WTC11 (cell line): ENCODE results near the gene SHROOM3. TPM values are rescaled to one million over a fixed set of nuclear protein-coding genes. Genes with fewer than 3 reads are reported as not detected.

Experiments used
- ATAC-seq: fragments of 200-7000 bp; cut with Tn5 transposase; 2 replicates; pipeline ENCODE4 v1.10.0; 2021; ENCODE audit warnings: mild to moderate bottlenecking, moderate library complexity
- CTCF ChIA-PET: fragments of 300-600 bp; sonication (Branson Sonifier 250); formaldehyde crosslinking; loops from one replicate; lab custom pipeline; 2021; ENCODE audit warnings: antibody characterized with exemption; lab: Charles Lee
- POLR2A ChIA-PET: fragments of 350-600 bp; sonication (Branson Sonifier 250); formaldehyde crosslinking; loops from one replicate; lab custom pipeline; 2021; ENCODE audit warnings: antibody characterized with exemption; lab: Charles Lee
- DNase-seq: peaks from one replicate; pipeline ENCODE4 v3.0.0; 2021; ENCODE audit warnings: low spot score
- H3K27ac Mint-ChIP-seq: 2 replicates; pipeline ENCODE4 v1.8.0; 2021; ENCODE audit warnings: mixed read lengths
- H3K27me3 Mint-ChIP-seq: 2 replicates; pipeline ENCODE4 v1.8.0; 2021; ENCODE audit warnings: low read depth, mild to moderate bottlenecking, moderate library complexity, mixed read lengths
- H3K36me3 Mint-ChIP-seq: 2 replicates; pipeline ENCODE4 v1.8.0; 2021; ENCODE audit warnings: mixed read lengths
- H3K4me1 Mint-ChIP-seq: 2 replicates; pipeline ENCODE4 v1.8.0; 2022; ENCODE audit warnings: mixed read lengths
- H3K4me3 Mint-ChIP-seq: 2 replicates; pipeline ENCODE4 v1.8.0; 2021; ENCODE audit warnings: mild to moderate bottlenecking, moderate library complexity, mixed read lengths
- H3K9me3 Mint-ChIP-seq: 2 replicates; pipeline ENCODE4 v1.8.0; 2021; ENCODE audit warnings: mixed read lengths
- ARID4B ChIP-seq: sonication (generic); formaldehyde crosslinking; IDR thresholded peaks from 2 replicates; pipeline ENCODE4 v1.8.0; 2023; ENCODE audit warnings: missing genetic modification reagents, mild to moderate bottlenecking, borderline replicate concordance
- ATF1 ChIP-seq: sonication (generic); formaldehyde crosslinking; IDR thresholded peaks from 2 replicates; pipeline ENCODE4 v1.8.1; 2023; ENCODE audit warnings: mild to moderate bottlenecking, moderate library complexity, missing genetic modification reagents
- FOXP4 ChIP-seq: sonication (generic); formaldehyde crosslinking; IDR thresholded peaks from 2 replicates; pipeline ENCODE4 v1.8.0; 2022; ENCODE audit warnings: mild to moderate bottlenecking, missing genetic modification reagents
- NR1H2 ChIP-seq: sonication (generic); formaldehyde crosslinking; IDR thresholded peaks from 2 replicates; pipeline ENCODE4 v1.9.0; 2021; ENCODE audit warnings: mild to moderate bottlenecking, moderate library complexity, missing genetic modification reagents
- TP53 ChIP-seq: sonication (generic); formaldehyde crosslinking; IDR thresholded peaks from 2 replicates; pipeline ENCODE4 v1.8.1; 2023; ENCODE audit warnings: mild to moderate bottlenecking, missing genetic modification reagents
- ZMAT4 ChIP-seq: fragments of 250-450 bp; sonication (Bioruptor Pico); IDR thresholded peaks from 2 replicates; pipeline ENCODE4 v1.9.0; 2021; ENCODE audit warnings: mild to moderate bottlenecking
- ZNF317 ChIP-seq: sonication (generic); formaldehyde crosslinking; IDR thresholded peaks from 2 replicates; pipeline ENCODE4 v1.8.1; 2023; ENCODE audit warnings: low read depth, mild to moderate bottlenecking, moderate library complexity, missing genetic modification reagents, borderline replicate concordance
- ZNF396 ChIP-seq: fragments of 250-450 bp; sonication (Bioruptor Pico); IDR thresholded peaks from 2 replicates; pipeline ENCODE4 v1.8.0; 2021; ENCODE audit warnings: mild to moderate bottlenecking, moderate library complexity, borderline replicate concordance
- ZNF416 ChIP-seq: fragments of 250-450 bp; sonication (Bioruptor Pico); IDR thresholded peaks from 2 replicates; pipeline ENCODE4 v1.9.0; 2021; ENCODE audit warnings: mild to moderate bottlenecking, inconsistent platforms
- ZNF532 ChIP-seq: fragments of 250-450 bp; sonication (Bioruptor Pico); IDR thresholded peaks from 2 replicates; pipeline ENCODE4 v1.9.0; 2021; ENCODE audit warnings: mild to moderate bottlenecking, borderline replicate concordance
- total RNA-seq: library from RNA; stranded (reverse); gene quantifications from 3 replicates; pipeline ENCODE4 v1.2.3, GENCODE V29; 2021
- TF ChIP-seq, protein P1 (sequence below): sonication (generic); formaldehyde crosslinking; IDR thresholded peaks from 2 replicates; pipeline ENCODE4 v1.8.1; 2022; ENCODE audit warnings: missing genetic modification reagents, borderline replicate concordance
- TF ChIP-seq, protein P2 (sequence below): fragments of 250-450 bp; sonication (Bioruptor Pico); conservative IDR thresholded peaks from 2 replicates; pipeline ENCODE4 v1.9.0; 2021; ENCODE audit warnings: mild to moderate bottlenecking

The SHROOM3 gene
- total RNA-seq, 1 experiment from 2014 or later: 71.9 TPM

DNA sequence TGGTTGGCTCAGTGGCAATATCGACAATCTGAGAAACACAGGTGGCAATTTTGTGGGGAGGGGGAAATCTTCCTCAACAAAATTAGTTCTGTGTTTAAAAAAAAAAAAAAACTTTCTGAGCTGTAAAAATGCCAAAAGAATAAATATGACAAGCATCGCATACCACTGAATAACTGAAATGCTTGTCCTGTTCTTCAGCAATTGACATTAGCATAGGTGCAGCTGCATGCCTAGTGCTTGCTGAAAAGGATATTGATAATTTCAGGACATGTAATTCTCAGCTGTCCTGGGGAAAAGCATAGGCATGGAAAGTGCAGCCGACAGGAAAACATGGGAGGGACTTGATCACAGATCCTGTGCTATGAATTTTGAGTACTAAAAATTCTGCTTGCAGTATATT lies 315.7 kb downstream of the SHROOM3 start (continued):
- TF ChIP-seq, protein P1, sequence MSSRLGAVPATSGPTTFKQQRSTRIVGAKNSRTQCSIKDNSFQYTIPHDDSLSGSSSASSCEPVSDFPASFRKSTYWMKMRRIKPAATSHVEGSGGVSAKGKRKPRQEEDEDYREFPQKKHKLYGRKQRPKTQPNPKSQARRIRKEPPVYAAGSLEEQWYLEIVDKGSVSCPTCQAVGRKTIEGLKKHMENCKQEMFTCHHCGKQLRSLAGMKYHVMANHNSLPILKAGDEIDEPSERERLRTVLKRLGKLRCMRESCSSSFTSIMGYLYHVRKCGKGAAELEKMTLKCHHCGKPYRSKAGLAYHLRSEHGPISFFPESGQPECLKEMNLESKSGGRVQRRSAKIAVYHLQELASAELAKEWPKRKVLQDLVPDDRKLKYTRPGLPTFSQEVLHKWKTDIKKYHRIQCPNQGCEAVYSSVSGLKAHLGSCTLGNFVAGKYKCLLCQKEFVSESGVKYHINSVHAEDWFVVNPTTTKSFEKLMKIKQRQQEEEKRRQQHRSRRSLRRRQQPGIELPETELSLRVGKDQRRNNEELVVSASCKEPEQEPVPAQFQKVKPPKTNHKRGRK: no peak
- TF ChIP-seq ZNF317 (CRISPR knock-in tag): no peak

GRCh38 chr4:76751612-76752343 lies 316.7 kb downstream of the SHROOM3 start:
- no peaks in the 10 kb centered on the region for H3K27me3 Mint-ChIP-seq
- H3K27ac Mint-ChIP-seq: no peak overlapping the region
- peaks cover 10% of the 10 kb centered on the region for H3K9me3 Mint-ChIP-seq
- ChIA-PET POLR2A (no interaction called here), CTCF (no interaction called here)
- no peak for DNase-seq
- peaks cover 62% of the 10 kb centered on the region for H3K36me3 Mint-ChIP-seq
- TF ChIP-seq ZNF532 (CRISPR knock-in tag) (no peak), NR1H2 (CRISPR knock-in tag) (no peak), FOXP4 (no peak), ARID4B (CRISPR knock-in tag) (no peak)
- H3K4me1 Mint-ChIP-seq: peaks cover 13% of the 10 kb centered on the region
- no peak for ATAC-seq
- no peak overlapping the region for H3K4me3 Mint-ChIP-seq

- ChIA-PET CTCF (no interaction called here), POLR2A (no interaction called here)
- Mint-ChIP-seq H3K36me3 (peaks cover 62% of the 10 kb centered on the region), H3K4me3 (no peak overlapping the region), H3K27ac (no peak overlapping the region; the same call in 1 of the 2 replicates), H3K4me1 (peaks cover 9% of the 10 kb centered on the region), H3K9me3 (peaks cover 10% of the 10 kb centered on the region), H3K27me3 (no peaks in the 10 kb centered on the region)
- DNase-seq: no peak
- TF ChIP-seq ZMAT4 (no peak), TP53 (no peak), ZNF396 (no peak), ZNF416 (no peak), ATF1 (CRISPR knock-in tag) (no peak)
- TF ChIP-seq, protein P2, sequence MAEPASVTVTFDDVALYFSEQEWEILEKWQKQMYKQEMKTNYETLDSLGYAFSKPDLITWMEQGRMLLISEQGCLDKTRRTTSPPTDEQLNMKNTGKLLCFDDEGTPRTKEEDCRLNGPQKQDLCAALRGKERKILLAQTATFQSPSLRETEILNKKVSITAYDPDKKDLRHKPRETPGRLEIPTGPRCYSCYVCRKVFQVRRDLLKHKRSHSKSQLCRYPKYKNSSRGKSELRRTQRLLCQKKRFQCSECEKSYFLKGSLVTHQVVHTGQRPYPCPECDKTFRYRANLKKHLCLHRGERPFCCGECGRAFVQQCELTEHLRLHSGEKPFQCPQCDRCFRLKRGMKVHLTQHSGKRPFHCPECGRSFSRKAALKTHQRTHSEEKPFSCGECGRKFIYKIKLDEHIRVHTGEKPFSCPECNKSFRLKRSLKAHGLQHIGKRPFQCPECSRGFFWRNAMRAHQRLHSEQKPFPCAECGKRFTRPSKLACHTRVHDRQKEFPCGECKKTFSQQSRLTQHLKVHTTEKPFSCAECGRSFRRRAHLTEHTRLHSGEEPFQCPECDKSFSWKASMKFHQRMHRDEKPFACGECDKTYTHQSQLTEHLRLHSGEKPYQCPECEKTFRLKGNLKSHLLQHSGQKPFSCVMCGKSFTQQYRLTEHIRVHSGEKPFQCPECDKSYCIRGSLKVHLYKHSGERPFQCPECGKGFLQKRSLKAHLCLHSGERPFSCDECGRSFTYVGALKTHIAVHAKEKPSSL (CRISPR knock-in tag): no peak
- no peak for ATAC-seq
Measured at GRCh38 chr4:76752861-76753501, 318.0 kb downstream of the SHROOM3 start.
